ENCODE results near the gene ARHGEF28.

DNA sequence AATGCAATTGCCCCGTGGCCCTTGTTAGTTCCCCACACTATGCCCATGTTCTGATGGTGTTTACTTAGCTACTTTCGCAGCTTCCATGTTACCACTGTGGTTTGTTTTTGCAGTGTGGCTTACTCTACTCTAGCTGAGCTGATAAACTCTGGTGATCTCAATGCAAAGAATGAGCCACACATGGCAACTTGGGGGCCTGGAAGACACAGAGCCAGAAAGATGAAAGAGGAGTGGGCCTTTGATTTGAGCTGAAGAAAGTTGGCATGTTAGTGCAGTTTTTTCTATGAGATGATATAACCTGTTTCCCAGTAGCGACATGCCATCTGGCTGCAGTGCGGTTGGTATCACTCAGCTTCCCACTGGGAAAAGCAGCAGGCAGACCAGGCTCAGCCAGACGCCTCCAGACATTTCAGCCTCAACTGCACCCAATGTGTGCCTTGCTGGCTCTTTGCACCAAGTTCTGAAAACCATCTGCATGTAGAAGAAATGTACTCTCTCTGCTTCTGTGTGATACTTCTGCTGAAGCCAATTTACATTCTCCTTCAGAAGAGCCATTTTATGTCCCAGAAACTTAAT is 329.4 kb downstream of the ARHGEF28 start:
- TF ChIP-seq, protein P1, sequence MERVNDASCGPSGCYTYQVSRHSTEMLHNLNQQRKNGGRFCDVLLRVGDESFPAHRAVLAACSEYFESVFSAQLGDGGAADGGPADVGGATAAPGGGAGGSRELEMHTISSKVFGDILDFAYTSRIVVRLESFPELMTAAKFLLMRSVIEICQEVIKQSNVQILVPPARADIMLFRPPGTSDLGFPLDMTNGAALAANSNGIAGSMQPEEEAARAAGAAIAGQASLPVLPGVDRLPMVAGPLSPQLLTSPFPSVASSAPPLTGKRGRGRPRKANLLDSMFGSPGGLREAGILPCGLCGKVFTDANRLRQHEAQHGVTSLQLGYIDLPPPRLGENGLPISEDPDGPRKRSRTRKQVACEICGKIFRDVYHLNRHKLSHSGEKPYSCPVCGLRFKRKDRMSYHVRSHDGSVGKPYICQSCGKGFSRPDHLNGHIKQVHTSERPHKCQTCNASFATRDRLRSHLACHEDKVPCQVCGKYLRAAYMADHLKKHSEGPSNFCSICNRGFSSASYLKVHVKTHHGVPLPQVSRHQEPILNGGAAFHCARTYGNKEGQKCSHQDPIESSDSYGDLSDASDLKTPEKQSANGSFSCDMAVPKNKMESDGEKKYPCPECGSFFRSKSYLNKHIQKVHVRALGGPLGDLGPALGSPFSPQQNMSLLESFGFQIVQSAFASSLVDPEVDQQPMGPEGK (CRISPR knock-in tag; IDR thresholded peaks at IDR 0.05; ENCODE audit: borderline replicate concordance), result no peak
- TF ChIP-seq ZNF8 (CRISPR knock-in tag; IDR thresholded peaks at IDR 0.05), result no peak
- no peak for TF ChIP-seq OSR1 (CRISPR knock-in tag; IDR thresholded peaks at IDR 0.05)
- TF ChIP-seq ZC3H10 (CRISPR knock-in tag; IDR thresholded peaks at IDR 0.05), result no peak
- no peak for TF ChIP-seq RARB (CRISPR knock-in tag; IDR thresholded peaks at IDR 0.05)
- TF ChIP-seq, protein P2, sequence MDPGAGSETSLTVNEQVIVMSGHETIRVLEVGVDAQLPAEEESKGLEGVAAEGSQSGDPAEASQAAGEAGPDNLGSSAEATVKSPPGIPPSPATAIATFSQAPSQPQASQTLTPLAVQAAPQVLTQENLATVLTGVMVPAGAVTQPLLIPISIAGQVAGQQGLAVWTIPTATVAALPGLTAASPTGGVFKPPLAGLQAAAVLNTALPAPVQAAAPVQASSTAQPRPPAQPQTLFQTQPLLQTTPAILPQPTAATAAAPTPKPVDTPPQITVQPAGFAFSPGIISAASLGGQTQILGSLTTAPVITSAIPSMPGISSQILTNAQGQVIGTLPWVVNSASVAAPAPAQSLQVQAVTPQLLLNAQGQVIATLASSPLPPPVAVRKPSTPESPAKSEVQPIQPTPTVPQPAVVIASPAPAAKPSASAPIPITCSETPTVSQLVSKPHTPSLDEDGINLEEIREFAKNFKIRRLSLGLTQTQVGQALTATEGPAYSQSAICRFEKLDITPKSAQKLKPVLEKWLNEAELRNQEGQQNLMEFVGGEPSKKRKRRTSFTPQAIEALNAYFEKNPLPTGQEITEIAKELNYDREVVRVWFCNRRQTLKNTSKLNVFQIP (CRISPR knock-in tag; IDR thresholded peaks at IDR 0.05; ENCODE audit: borderline replicate concordance, low read depth), result no peak
- no peak for TF ChIP-seq GLIS3 (CRISPR knock-in tag; IDR thresholded peaks at IDR 0.05)
- no peak for TF ChIP-seq ZFP3 (CRISPR knock-in tag; IDR thresholded peaks at IDR 0.05)
- TF ChIP-seq CSDC2 (CRISPR knock-in tag; IDR thresholded peaks at IDR 0.05), result no peak
- no peak for TF ChIP-seq ZFP30 (CRISPR knock-in tag; IDR thresholded peaks at IDR 0.05)
- TF ChIP-seq ISL1 (CRISPR knock-in tag; IDR thresholded peaks at IDR 0.05), result no peak
- no peak for TF ChIP-seq ARNTL (CRISPR knock-in tag; IDR thresholded peaks at IDR 0.05; ENCODE audit: borderline replicate concordance, low read depth)
